Osteoblast (primary cell): ENCODE measurements around the gene MOGAT3. TPM values are rescaled to one million over a fixed set of nuclear protein-coding genes. Genes with fewer than 3 reads are reported as not detected.

Experiments
- DNase-seq: peaks from one replicate; pipeline ENCODE4 v3.0.0; 2011; ENCODE audit warnings: low spot score, mixed read lengths; ENCODE audit not compliant: insufficient read length; ENCODE audit errors: missing footprints
- H2AFZ ChIP-seq: 2 replicates; pipeline ENCODE4 v1.6.0; 2011; ENCODE audit warnings: mild to moderate bottlenecking, low read length
- H3K27ac ChIP-seq: 2 replicates; pipeline ENCODE4 v1.5.1; 2011; ENCODE audit warnings: mild to moderate bottlenecking, low read depth, low read length, moderate library complexity
- H3K27me3 ChIP-seq: 2 replicates; pipeline ENCODE4 v1.6.0; 2012; ENCODE audit warnings: mild to moderate bottlenecking, control low read depth, inconsistent platforms, low read length, moderate library complexity; ENCODE audit not compliant: insufficient read depth
- H3K36me3 ChIP-seq: 2 replicates; pipeline ENCODE4 v1.5.1; 2011; ENCODE audit warnings: mild to moderate bottlenecking, low read length, control low read depth, moderate library complexity; ENCODE audit not compliant: insufficient read depth
- H3K4me1 ChIP-seq: 2 replicates; pipeline ENCODE4 v1.5.1; 2011; ENCODE audit warnings: mild to moderate bottlenecking, low read length, control low read depth, moderate library complexity; ENCODE audit not compliant: insufficient read depth
- H3K4me2 ChIP-seq: 2 replicates; pipeline ENCODE4 v1.6.0; 2011; ENCODE audit warnings: mild to moderate bottlenecking, low read length; ENCODE audit not compliant: insufficient read depth
- H3K4me3 ChIP-seq: fragments of 200-600 bp; sonication (generic); 3 replicates; pipeline ENCODE4 v1.5.1; 2012; ENCODE audit warnings: mild to moderate bottlenecking, low read length, inconsistent platforms; ENCODE audit not compliant: insufficient read depth
- H3K79me2 ChIP-seq: 2 replicates; pipeline ENCODE4 v1.6.0; 2012; ENCODE audit warnings: mild to moderate bottlenecking, low read length, control low read depth, inconsistent platforms; ENCODE audit not compliant: insufficient read depth
- H3K9me3 ChIP-seq: 2 replicates; pipeline ENCODE4 v1.5.1; 2011; ENCODE audit warnings: low read depth, low read length, control low read depth
- H4K20me1 ChIP-seq: 2 replicates; pipeline ENCODE4 v1.6.0; 2012; ENCODE audit warnings: mild to moderate bottlenecking, low read length, control low read depth; ENCODE audit not compliant: insufficient read depth
- total RNA-seq: library from RNA; depleted of rRNA; stranded (reverse); fragments of >200 nt; gene quantifications from 2 replicates; pipeline ENCODE4 v1.2.3, GENCODE V29; 2012
- TF ChIP-seq, protein P1 (sequence below): IDR thresholded peaks from 2 replicates; pipeline ENCODE4 v1.5.1; 2011; ENCODE audit warnings: mild to moderate bottlenecking, low read depth, low read length, moderate library complexity; ENCODE audit errors: extremely low read depth

MOGAT3 gene
- total RNA-seq, 1 donor = not detected

DNA sequence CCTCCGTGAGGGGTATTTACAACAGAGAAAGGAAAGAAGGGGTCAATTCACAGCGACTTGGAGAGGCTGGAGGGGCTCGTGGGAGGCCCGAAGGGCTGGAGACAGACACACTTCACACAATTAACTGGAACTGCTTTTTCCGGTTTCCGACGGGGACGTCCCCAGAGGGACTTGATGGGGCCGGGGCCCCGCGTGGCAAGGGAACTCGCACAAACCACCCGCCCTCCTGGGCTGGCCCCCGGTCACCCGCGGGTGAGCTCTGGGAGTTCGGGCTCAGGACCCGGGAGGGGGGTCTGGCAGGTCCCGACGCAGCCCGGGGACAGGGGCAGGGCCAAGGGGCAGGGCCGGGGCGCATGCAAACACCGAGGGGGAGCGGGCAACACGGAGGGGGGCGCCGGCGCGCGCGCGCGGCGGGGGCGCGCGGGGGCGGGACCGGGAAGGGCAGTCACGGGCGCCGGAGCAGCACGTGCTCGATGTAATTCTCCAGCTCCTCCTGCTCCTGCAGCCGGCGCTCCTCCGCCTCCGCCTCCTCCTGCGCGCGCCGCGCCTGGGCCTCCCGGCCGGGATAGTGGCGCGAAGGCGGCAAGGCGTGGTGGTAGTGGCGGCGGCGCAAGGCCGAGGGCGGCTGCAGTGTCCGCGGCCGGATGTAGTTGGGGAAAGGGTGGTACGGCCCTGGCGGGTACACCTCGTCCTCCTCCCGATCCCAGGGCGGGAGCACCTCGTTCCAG is 38.1 kb downstream of the MOGAT3 start:
- peak overlapping the region; percentile 39 for H3K4me3 ChIP-seq
- TF ChIP-seq, protein P1, sequence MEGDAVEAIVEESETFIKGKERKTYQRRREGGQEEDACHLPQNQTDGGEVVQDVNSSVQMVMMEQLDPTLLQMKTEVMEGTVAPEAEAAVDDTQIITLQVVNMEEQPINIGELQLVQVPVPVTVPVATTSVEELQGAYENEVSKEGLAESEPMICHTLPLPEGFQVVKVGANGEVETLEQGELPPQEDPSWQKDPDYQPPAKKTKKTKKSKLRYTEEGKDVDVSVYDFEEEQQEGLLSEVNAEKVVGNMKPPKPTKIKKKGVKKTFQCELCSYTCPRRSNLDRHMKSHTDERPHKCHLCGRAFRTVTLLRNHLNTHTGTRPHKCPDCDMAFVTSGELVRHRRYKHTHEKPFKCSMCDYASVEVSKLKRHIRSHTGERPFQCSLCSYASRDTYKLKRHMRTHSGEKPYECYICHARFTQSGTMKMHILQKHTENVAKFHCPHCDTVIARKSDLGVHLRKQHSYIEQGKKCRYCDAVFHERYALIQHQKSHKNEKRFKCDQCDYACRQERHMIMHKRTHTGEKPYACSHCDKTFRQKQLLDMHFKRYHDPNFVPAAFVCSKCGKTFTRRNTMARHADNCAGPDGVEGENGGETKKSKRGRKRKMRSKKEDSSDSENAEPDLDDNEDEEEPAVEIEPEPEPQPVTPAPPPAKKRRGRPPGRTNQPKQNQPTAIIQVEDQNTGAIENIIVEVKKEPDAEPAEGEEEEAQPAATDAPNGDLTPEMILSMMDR = no peak
- no peak overlapping the region for H3K4me2 ChIP-seq
- H3K27me3 ChIP-seq = peaks cover 40% of the 10 kb centered on the region
- H4K20me1 ChIP-seq = peaks cover 41% of the 10 kb centered on the region
- H3K9me3 ChIP-seq = no peaks in the 10 kb centered on the region
- H2AFZ ChIP-seq = no peak overlapping the region
- peaks cover 17% of the 10 kb centered on the region for H3K4me1 ChIP-seq
- H3K36me3 ChIP-seq = peaks cover 26% of the 10 kb centered on the region
- no peak overlapping the region for H3K27ac ChIP-seq
- no peaks in the 10 kb centered on the region for H3K79me2 ChIP-seq
- peak; percentile 95 for DNase-seq

DNA sequence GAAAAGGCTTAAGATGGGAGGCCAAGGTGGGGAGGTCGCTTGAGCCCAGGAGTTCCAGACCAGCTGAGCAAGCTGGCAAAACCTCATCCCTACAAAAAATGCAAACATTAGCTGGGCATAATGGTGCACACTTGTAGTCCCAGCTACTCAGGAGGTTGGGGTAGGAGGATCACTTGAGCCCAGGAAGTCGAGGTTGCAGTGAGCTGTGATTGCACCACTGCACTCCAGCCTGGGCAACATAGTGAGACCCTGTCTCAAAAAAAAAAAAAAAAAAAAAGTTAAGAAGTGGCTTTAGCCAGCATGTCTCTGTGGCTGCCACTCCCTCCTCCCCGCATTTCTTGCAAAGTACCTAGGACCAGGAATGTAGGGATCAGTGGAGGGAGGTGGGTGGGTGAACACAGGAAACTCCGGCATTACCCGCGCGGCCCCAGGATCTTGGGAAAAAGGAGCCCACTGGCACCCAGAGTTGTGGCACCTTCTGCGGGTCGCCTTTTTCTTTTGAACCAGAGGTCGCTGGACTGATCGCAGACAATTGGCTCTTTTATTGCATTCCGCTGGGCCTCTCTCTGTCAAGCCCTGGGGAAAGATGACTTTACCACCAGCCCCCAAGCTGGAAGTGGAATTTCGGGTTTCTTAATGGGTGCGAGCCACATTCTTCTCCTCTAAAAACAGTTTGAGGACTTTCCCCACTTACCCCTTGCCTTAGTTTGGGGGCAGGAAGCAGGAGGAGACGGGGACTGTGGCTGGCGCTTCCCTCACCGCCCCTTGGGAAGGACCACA is 39.0 kb downstream of the MOGAT3 start:
- Histone ChIP-seq H4K20me1 (peaks cover 41% of the 10 kb centered on the region), H3K79me2 (peaks cover 4% of the 10 kb centered on the region), H3K4me3 (no peak overlapping the region), H3K27me3 (peaks cover 31% of the 10 kb centered on the region), H3K36me3 (peaks cover 30% of the 10 kb centered on the region), H3K4me2 (no peak overlapping the region), H3K27ac (no peak overlapping the region), H2AFZ (no peak overlapping the region), H3K9me3 (no peaks in the 10 kb centered on the region), H3K4me1 (peaks cover 17% of the 10 kb centered on the region)
- DNase-seq = no peak
- TF ChIP-seq, protein P1 = no peak

DNA sequence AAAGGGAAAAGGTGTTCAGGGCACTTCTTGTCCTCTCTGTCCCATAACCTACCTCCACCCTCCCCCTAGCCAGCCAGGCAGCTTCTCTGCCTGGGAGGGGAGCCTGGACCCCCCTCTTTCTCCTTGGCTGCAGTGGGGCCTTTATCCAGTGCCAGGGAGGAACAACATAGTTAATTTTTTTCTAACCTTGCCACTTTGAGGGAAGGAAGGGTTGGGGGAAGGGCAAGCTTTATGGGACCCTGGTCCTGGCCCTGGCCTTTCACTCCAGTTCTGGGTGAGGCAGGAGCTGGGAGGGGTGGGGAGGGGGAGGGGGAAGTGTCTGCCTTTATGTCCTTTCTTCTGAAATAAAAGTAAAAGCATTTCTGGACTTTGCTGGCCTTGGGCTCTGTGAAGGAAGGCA is 39.9 kb downstream of the MOGAT3 start:
- no peak overlapping the region for H3K27ac ChIP-seq
- H3K79me2 ChIP-seq = peaks cover 10% of the 10 kb centered on the region
- no peaks in the 10 kb centered on the region for H3K9me3 ChIP-seq
- TF ChIP-seq, protein P1 = no peak
- H3K4me2 ChIP-seq = no peak overlapping the region
- peak; percentile 47 for DNase-seq
- no peak overlapping the region for H3K4me3 ChIP-seq
- H4K20me1 ChIP-seq = peaks cover 41% of the 10 kb centered on the region
- peaks cover 14% of the 10 kb centered on the region for H3K4me1 ChIP-seq
- H3K36me3 ChIP-seq = peaks cover 36% of the 10 kb centered on the region
- H3K27me3 ChIP-seq = peaks cover 24% of the 10 kb centered on the region
- H2AFZ ChIP-seq = no peak overlapping the region
